Retinal pigment epithelial cell (primary cell): ENCODE results near the gene MAPKBP1.
"Not testable (repeated sequence)": the region's sequence is repeated elsewhere in the genome, so short reads cannot be mapped to it uniquely, and the experiment has no call there.

Experiments used
- DNase-seq: peaks from one replicate; pipeline ENCODE4 v3.0.0-alpha.2; 2010; ENCODE audit warnings: low read depth
- H3K4me3 ChIP-seq: 2 replicates; pipeline ENCODE4 v1.5.1; 2011; ENCODE audit warnings: mild to moderate bottlenecking, low read length, control low read depth, moderate library complexity
- TF ChIP-seq, protein P1 (sequence below): conservative IDR thresholded peaks from 2 replicates; pipeline ENCODE4 v1.5.1; 2011; ENCODE audit warnings: low read depth, low read length, control low read depth, inconsistent platforms

The MAPKBP1 gene

DNA sequence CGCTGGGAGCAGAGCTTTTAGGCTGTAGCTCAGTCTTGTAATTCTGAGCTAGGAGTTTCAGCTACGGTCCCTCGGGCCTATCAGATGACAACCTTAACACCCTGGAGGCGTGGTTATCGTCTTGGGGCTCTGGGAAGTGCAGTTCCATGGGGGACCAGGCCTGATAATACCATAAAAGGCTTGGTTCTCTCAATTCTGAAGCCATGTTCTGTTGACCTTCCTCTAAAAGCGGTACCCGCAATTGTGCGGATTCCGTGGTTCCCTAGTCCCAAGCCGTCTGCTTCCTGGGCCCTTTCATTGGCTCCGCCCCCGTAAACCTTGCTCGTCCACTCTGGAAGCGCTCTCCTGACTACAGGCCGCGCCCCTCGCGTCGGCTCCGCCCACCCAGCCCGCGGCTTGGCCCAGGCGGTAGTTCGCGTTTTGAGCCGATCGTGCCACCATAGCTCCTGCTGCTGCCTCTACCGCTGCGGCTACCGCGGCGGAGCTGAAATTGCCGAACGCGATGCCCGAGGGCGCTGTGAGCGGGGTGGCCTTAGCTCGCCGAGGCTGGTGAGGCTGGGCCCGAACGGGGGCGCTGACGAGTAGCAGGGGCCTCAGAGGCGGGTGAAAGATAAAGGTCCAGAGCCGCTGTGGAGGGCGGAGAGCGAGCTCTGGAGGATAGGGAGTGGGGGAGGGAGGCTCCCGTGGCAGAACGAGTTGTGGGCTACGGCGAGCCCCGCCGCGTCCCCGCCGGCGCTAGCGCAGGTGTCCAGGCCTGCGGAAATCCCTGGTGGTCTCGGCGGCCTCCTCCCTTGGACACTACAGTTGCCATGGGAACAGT lies at the start of gene MAPKBP1:
Gene MAPKBP1 (plus strand): TSS at position 423 of the 820 bp plus-strand sequence. CDS start 792 bp downstream, outside the sequence.
- H3K4me3 ChIP-seq: peak within 1 kb of the TSS; percentile 87
- peak; percentile 95 for DNase-seq
- TF ChIP-seq, protein P1, sequence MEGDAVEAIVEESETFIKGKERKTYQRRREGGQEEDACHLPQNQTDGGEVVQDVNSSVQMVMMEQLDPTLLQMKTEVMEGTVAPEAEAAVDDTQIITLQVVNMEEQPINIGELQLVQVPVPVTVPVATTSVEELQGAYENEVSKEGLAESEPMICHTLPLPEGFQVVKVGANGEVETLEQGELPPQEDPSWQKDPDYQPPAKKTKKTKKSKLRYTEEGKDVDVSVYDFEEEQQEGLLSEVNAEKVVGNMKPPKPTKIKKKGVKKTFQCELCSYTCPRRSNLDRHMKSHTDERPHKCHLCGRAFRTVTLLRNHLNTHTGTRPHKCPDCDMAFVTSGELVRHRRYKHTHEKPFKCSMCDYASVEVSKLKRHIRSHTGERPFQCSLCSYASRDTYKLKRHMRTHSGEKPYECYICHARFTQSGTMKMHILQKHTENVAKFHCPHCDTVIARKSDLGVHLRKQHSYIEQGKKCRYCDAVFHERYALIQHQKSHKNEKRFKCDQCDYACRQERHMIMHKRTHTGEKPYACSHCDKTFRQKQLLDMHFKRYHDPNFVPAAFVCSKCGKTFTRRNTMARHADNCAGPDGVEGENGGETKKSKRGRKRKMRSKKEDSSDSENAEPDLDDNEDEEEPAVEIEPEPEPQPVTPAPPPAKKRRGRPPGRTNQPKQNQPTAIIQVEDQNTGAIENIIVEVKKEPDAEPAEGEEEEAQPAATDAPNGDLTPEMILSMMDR: peak; percentile 85

DNA sequence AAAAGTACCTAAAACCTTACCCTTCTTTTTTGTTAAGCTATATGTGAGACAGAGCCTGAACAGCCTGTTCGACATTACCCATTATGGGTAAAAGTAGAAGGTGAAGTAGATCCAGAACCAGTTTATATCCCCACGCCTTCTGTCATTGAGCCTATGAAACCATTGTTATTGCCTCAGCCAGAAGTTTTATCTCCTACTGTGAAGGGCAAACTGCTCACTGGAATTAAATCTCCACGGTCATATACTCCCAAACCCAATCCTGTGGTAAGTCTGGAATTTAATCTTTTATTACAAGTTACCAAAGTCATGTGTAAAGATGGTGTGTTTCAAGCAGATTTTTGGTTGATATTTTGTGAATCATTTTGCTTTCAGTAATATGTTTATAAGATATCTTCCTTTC lies 47.1 kb upstream of the MAPKBP1 start:
- DNase-seq: no peak
- TF ChIP-seq, protein P1: no peak

GRCh38 chr15:41728061-41728460 lies 46.2 kb upstream of the MAPKBP1 start:
- not testable (repeated sequence) for DNase-seq, H3K4me3 ChIP-seq

More for the DNA sequence above, 47.1 kb upstream of the MAPKBP1 start:
- H3K4me3 ChIP-seq: no peak overlapping the region

GRCh38 chr15:41730543-41730942 lies 43.7 kb upstream of the MAPKBP1 start:
- DNase-seq: no peak
- TF ChIP-seq, protein P1: no peak

GRCh38 chr15:41732483-41732882 lies 41.8 kb upstream of the MAPKBP1 start:
- TF ChIP-seq, protein P1: no peak

More at GRCh38 chr15:41730543-41730942, 43.7 kb upstream of the MAPKBP1 start:
- H3K4me3 ChIP-seq: no peak overlapping the region

DNA sequence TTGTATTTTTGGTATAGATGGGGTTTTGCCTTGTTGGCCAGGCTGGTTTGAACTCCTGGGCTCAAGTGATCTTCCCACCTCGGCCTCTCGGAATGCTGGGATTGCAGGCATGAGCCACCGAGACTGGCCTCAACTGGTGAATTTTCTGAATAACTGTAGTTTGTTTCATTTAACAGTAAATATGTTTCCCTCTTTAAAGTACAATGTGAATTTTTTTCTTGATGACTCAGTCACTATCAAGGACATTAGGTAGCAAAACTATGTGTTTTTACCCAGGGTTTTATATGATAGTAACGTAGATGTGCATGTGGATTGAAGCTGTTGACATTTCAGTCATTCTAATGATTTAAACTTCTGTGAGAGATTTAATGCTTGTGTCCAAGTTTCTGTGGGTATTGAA lies 40.2 kb upstream of the MAPKBP1 start:
- DNase-seq: no peak
- H3K4me3 ChIP-seq: no peak overlapping the region
- TF ChIP-seq, protein P1: no peak

More at GRCh38 chr15:41732483-41732882, 41.8 kb upstream of the MAPKBP1 start:
- no peak overlapping the region for H3K4me3 ChIP-seq
- no peak for DNase-seq

- TF ChIP-seq, protein P1: no peak
- no peak overlapping the region for H3K4me3 ChIP-seq
- no peak for DNase-seq
Observed at GRCh38 chr15:41735046-41735445, 39.2 kb upstream of the MAPKBP1 start.

- not testable (repeated sequence) for DNase-seq, H3K4me3 ChIP-seq
Observed at GRCh38 chr15:41735492-41735891, 38.8 kb upstream of the MAPKBP1 start.
